Measurements from ENCODE around the gene EIPR1.

The EIPR1 gene

GRCh38 chr2:3377612-3378432, at the start of gene EIPR1:
TSS of gene EIPR1 (minus strand) at chr2:3377818. CDS start at chr2:3377689, 129 bp downstream.
- DNase-seq (ENCODE audit: low read depth, low spot score), result peak; percentile 91
- Histone ChIP-seq H3K9me3 (ENCODE audit: low read depth, low read length) (no peaks in the 10 kb centered on the region), H3K4me3 (peak within 1 kb of the TSS; percentile 97), H3K9ac (ENCODE audit: insufficient read length) (peak within 1 kb of the TSS; percentile 91), H3K27ac (peak within 1 kb of the TSS; percentile 74), H3K36me3 (ENCODE audit: insufficient read depth, low read length) (peaks cover 15% of the 10 kb centered on the region; the same call in 1 of the 2 replicates)
- TF ChIP-seq POLR2AphosphoS5 (IDR thresholded peaks at IDR 0.05; ENCODE audit: borderline replicate concordance, low read depth, low read length) (peak; percentile 86), EZH2 (IDR thresholded peaks at IDR 0.05) (no peak)

GRCh38 chr2:3427272-3427671, 49.7 kb upstream of the EIPR1 start:
- no peak overlapping the region for H3K4me3 ChIP-seq
- H3K36me3 ChIP-seq (ENCODE audit: insufficient read depth, low read length), result peaks cover 32% of the 10 kb centered on the region
- H3K27ac ChIP-seq, result no peak overlapping the region
- no peak for DNase-seq (ENCODE audit: low read depth, low spot score)
- H3K9ac ChIP-seq (ENCODE audit: insufficient read length), result no peak overlapping the region
- TF ChIP-seq EZH2 (IDR thresholded peaks at IDR 0.05) (no peak), FOXP2 (optimal IDR thresholded peaks at IDR 0.05; ENCODE audit: control extremely low read depth, extremely low read length, insufficient read depth) (no peak), POLR2AphosphoS5 (IDR thresholded peaks at IDR 0.05; ENCODE audit: borderline replicate concordance, low read depth, low read length) (no peak)
- H3K9me3 ChIP-seq (ENCODE audit: low read depth, low read length), result no peaks in the 10 kb centered on the region

GRCh38 chr2:3426615-3427014, 49.0 kb upstream of the EIPR1 start:
- TF ChIP-seq EZH2 (IDR thresholded peaks at IDR 0.05), result no peak
- TF ChIP-seq FOXP2 (optimal IDR thresholded peaks at IDR 0.05; ENCODE audit: control extremely low read depth, extremely low read length, insufficient read depth), result no peak
- TF ChIP-seq POLR2AphosphoS5 (IDR thresholded peaks at IDR 0.05; ENCODE audit: borderline replicate concordance, low read depth, low read length), result no peak
- Histone ChIP-seq H3K9me3 (ENCODE audit: low read depth, low read length) (no peaks in the 10 kb centered on the region), H3K27ac (no peak overlapping the region), H3K36me3 (ENCODE audit: insufficient read depth, low read length) (peaks cover 32% of the 10 kb centered on the region), H3K4me3 (no peak overlapping the region), H3K9ac (ENCODE audit: insufficient read length) (no peak overlapping the region)
- DNase-seq (ENCODE audit: low read depth, low spot score), result no peak

- DNase-seq (ENCODE audit: low read depth, low spot score), result no peak
- no peak for TF ChIP-seq POLR2AphosphoS5 (IDR thresholded peaks at IDR 0.05; ENCODE audit: borderline replicate concordance, low read depth, low read length)
- TF ChIP-seq EZH2 (IDR thresholded peaks at IDR 0.05), result no peak
- TF ChIP-seq FOXP2 (optimal IDR thresholded peaks at IDR 0.05; ENCODE audit: control extremely low read depth, extremely low read length, insufficient read depth), result no peak
- Histone ChIP-seq H3K9me3 (ENCODE audit: low read depth, low read length) (no peaks in the 10 kb centered on the region), H3K9ac (ENCODE audit: insufficient read length) (no peak overlapping the region), H3K4me3 (no peak overlapping the region), H3K27ac (no peak overlapping the region), H3K36me3 (ENCODE audit: insufficient read depth, low read length) (peaks cover 32% of the 10 kb centered on the region)
Observed at GRCh38 chr2:3424171-3424795, 46.7 kb upstream of the EIPR1 start.

GRCh38 chr2:3423492-3424170, 46.0 kb upstream of the EIPR1 start:
- peaks cover 32% of the 10 kb centered on the region for H3K36me3 ChIP-seq (ENCODE audit: insufficient read depth, low read length)

GRCh38 chr2:3422161-3422779, 44.7 kb upstream of the EIPR1 start:
- Histone ChIP-seq H3K36me3 (ENCODE audit: insufficient read depth, low read length) (peaks cover 32% of the 10 kb centered on the region), H3K9ac (ENCODE audit: insufficient read length) (no peak overlapping the region), H3K4me3 (no peak overlapping the region), H3K9me3 (ENCODE audit: low read depth, low read length) (no peaks in the 10 kb centered on the region), H3K27ac (no peak overlapping the region)
- TF ChIP-seq EZH2 (IDR thresholded peaks at IDR 0.05) (no peak), POLR2AphosphoS5 (IDR thresholded peaks at IDR 0.05; ENCODE audit: borderline replicate concordance, low read depth, low read length) (no peak), FOXP2 (optimal IDR thresholded peaks at IDR 0.05; ENCODE audit: control extremely low read depth, extremely low read length, insufficient read depth) (no peak)
- no peak for DNase-seq (ENCODE audit: low read depth, low spot score)

More at GRCh38 chr2:3423492-3424170, 46.0 kb upstream of the EIPR1 start:
- no peak for TF ChIP-seq FOXP2 (optimal IDR thresholded peaks at IDR 0.05; ENCODE audit: control extremely low read depth, extremely low read length, insufficient read depth)
- TF ChIP-seq EZH2 (IDR thresholded peaks at IDR 0.05), result no peak
- TF ChIP-seq POLR2AphosphoS5 (IDR thresholded peaks at IDR 0.05; ENCODE audit: borderline replicate concordance, low read depth, low read length), result no peak
- DNase-seq (ENCODE audit: low read depth, low spot score), result no peak
- H3K9me3 ChIP-seq (ENCODE audit: low read depth, low read length), result no peaks in the 10 kb centered on the region
- no peak overlapping the region for H3K27ac ChIP-seq
- no peak overlapping the region for H3K9ac ChIP-seq (ENCODE audit: insufficient read length)
- no peak overlapping the region for H3K4me3 ChIP-seq

GRCh38 chr2:3421580-3421979, 44.0 kb upstream of the EIPR1 start:
- DNase-seq (ENCODE audit: low read depth, low spot score), result no peak
- Histone ChIP-seq H3K4me3 (no peak overlapping the region), H3K36me3 (ENCODE audit: insufficient read depth, low read length) (peaks cover 31% of the 10 kb centered on the region), H3K9me3 (ENCODE audit: low read depth, low read length) (no peaks in the 10 kb centered on the region), H3K27ac (no peak overlapping the region), H3K9ac (ENCODE audit: insufficient read length) (no peak overlapping the region)
- TF ChIP-seq EZH2 (IDR thresholded peaks at IDR 0.05) (no peak), POLR2AphosphoS5 (IDR thresholded peaks at IDR 0.05; ENCODE audit: borderline replicate concordance, low read depth, low read length) (no peak), FOXP2 (optimal IDR thresholded peaks at IDR 0.05; ENCODE audit: control extremely low read depth, extremely low read length, insufficient read depth) (no peak)

All from SK-N-MC (cell line).